Amygdala (tissue), 56 donors: Measurements from ENCODE around the gene ARL5C.
A peak's percentile ranks its signal among the peaks of the same experiment; 100 is the strongest.

Experiments used
- DNase-seq, 56 donors: peaks; one replicate each; lab custom pipeline; 2025; lab: John Stamatoyannopoulos, UW

The ARL5C gene

GRCh38 chr17:39194985-39195524 is 29.1 kb upstream of the ARL5C start:
- peak in 45 of 56 donors; percentile 23 to 80 (median 57) for DNase-seq

- peak in 51 of 56 donors; percentile 27 to 87 (median 65) for DNase-seq
These were observed 28.4 kb upstream of the ARL5C start for GRCh38 chr17:39194089-39194984.

GRCh38 chr17:39193346-39193745 is 27.4 kb upstream of the ARL5C start:
- DNase-seq = no peak

- DNase-seq = no peak
These were observed 26.9 kb upstream of the ARL5C start for GRCh38 chr17:39192901-39193300.

- DNase-seq = no peak
These were observed 26.0 kb upstream of the ARL5C start for GRCh38 chr17:39191750-39192510.

- no peak for DNase-seq
These were observed 21.3 kb upstream of the ARL5C start for GRCh38 chr17:39187152-39187830.

- peak in 2 of 56 donors; percentile 25 to 33 for DNase-seq
These were observed 20.6 kb upstream of the ARL5C start for GRCh38 chr17:39186481-39187002.

- no peak for DNase-seq
These were observed 17.8 kb upstream of the ARL5C start for GRCh38 chr17:39183720-39184119.

- no peak for DNase-seq
These were observed 17.1 kb upstream of the ARL5C start for GRCh38 chr17:39183045-39183444.

GRCh38 chr17:39181303-39181702 is 15.3 kb upstream of the ARL5C start:
- DNase-seq = no peak

- no peak for DNase-seq
These were observed 12.6 kb upstream of the ARL5C start for GRCh38 chr17:39178536-39178935.

GRCh38 chr17:39177256-39177655 is 11.3 kb upstream of the ARL5C start:
- no peak for DNase-seq

GRCh38 chr17:39175695-39176093 is 9.7 kb upstream of the ARL5C start:
- DNase-seq = no peak

GRCh38 chr17:39174920-39175694 is 9.1 kb upstream of the ARL5C start:
- DNase-seq = peak in 36 of 56 donors; percentile 19 to 81 (median 44)

- DNase-seq = peak in 6 of 56 donors; percentile 13 to 25 (median 20)
These were observed 7.7 kb upstream of the ARL5C start for GRCh38 chr17:39173526-39174274.

GRCh38 chr17:39173080-39173479 is 7.1 kb upstream of the ARL5C start:
- no peak for DNase-seq

- no peak for DNase-seq
These were observed 6.0 kb upstream of the ARL5C start for GRCh38 chr17:39171933-39172332.

GRCh38 chr17:39170558-39170957 is 4.6 kb upstream of the ARL5C start:
- no peak for DNase-seq

- DNase-seq = no peak
These were observed 4.1 kb upstream of the ARL5C start for GRCh38 chr17:39170109-39170508.
